IMR-90 (cell line): Measurements from ENCODE around the gene ZNF526. TPM values are rescaled to one million over a fixed set of nuclear protein-coding genes. Genes with fewer than 3 reads are reported as not detected.

ENCODE experiments used
- ATAC-seq: fragments of 200-7000 bp; cut with Tn5 transposase; 2 replicates; pipeline ENCODE4 v1.9.1; 2020; ENCODE audit warnings: low read depth, mild to moderate bottlenecking, moderate library complexity
- BruUV-seq: library from RNA; stranded (reverse); fragments of 400-500 nt; replicated peaks from 2 replicates; lab custom pipeline; 2021; lab: Mats Ljungman, UMichigan
- CTCF ChIA-PET: fragments of 300-600 bp; formaldehyde crosslinking; extraction: SDS; loops from one replicate; lab custom pipeline; 2021; ENCODE audit warnings: antibody characterized with exemption; lab: Yijun Ruan, JAX
- POLR2A ChIA-PET: fragments of 300-600 bp; sonication (Branson Sonifier 250); formaldehyde crosslinking; loops from one replicate; lab custom pipeline; 2022; ENCODE audit warnings: antibody characterized with exemption; ENCODE audit not compliant: unreplicated experiment; lab: Charles Lee
- DNase-seq: peaks from one replicate; pipeline ENCODE4 v3.0.0; 2013
- H2AFZ ChIP-seq: replicated peaks from 2 replicates; pipeline ENCODE3; 2013; ENCODE audit warnings: low read length, mild to moderate bottlenecking; ENCODE audit not compliant: poor library complexity
- H2AK5ac ChIP-seq: 2 replicates; pipeline ENCODE4 v1.6.1; 2013; ENCODE audit warnings: low read depth, low read length, inconsistent platforms
- H2AK9ac ChIP-seq: replicated peaks from 2 replicates; pipeline ENCODE3; 2013; ENCODE audit warnings: mild to moderate bottlenecking, low read depth, low read length, moderate library complexity; ENCODE audit not compliant: poor library complexity
- H2BK120ac ChIP-seq: 2 replicates; pipeline ENCODE4 v1.6.1; 2013; ENCODE audit warnings: low read depth, low read length, inconsistent platforms
- H2BK15ac ChIP-seq: 3 replicates; pipeline ENCODE4 v1.6.1; 2013; ENCODE audit warnings: low read depth, low read length, inconsistent platforms
- H2BK20ac ChIP-seq: 2 replicates; pipeline ENCODE4 v1.6.1; 2013; ENCODE audit warnings: low read depth, mild to moderate bottlenecking, inconsistent platforms, low read length, moderate library complexity
- H2BK5ac ChIP-seq: 2 replicates; pipeline ENCODE4 v1.6.1; 2013; ENCODE audit warnings: mild to moderate bottlenecking, low read depth, low read length, inconsistent platforms; ENCODE audit not compliant: poor library complexity, severe bottlenecking
- H3K14ac ChIP-seq: replicated peaks from 2 replicates; pipeline ENCODE4 v1.6.1; 2013; ENCODE audit warnings: low read depth, low read length, inconsistent platforms
- H3K18ac ChIP-seq: 2 replicates; pipeline ENCODE4 v1.6.1; 2013; ENCODE audit warnings: low read depth, low read length, control low read depth
- H3K23ac ChIP-seq: 2 replicates; pipeline ENCODE4 v1.6.1; 2013; ENCODE audit warnings: low read depth, low read length, inconsistent platforms
- H3K27ac ChIP-seq: 2 replicates; pipeline ENCODE4 v1.5.1; 2013; ENCODE audit warnings: mild to moderate bottlenecking, control low read depth, low read length; ENCODE audit not compliant: insufficient read depth
- H3K27me3 ChIP-seq: 2 replicates; pipeline ENCODE4 v1.6.1; 2013; ENCODE audit warnings: low read length; ENCODE audit not compliant: control insufficient read depth, insufficient read depth
- H3K36me3 ChIP-seq: 2 replicates; pipeline ENCODE4 v1.6.1; 2013; ENCODE audit warnings: low read length, mixed read lengths; ENCODE audit not compliant: control insufficient read depth, insufficient read depth
- H3K4ac ChIP-seq: 2 replicates; pipeline ENCODE4 v1.6.1; 2013; ENCODE audit warnings: low read depth, low read length, inconsistent platforms
- H3K4me1 ChIP-seq: 2 replicates; pipeline ENCODE4 v1.6.1; 2013; ENCODE audit warnings: low read length, mixed read lengths; ENCODE audit not compliant: control insufficient read depth, insufficient read depth
- H3K4me2 ChIP-seq: 2 replicates; pipeline ENCODE4 v1.6.1; 2013; ENCODE audit warnings: low read depth, mild to moderate bottlenecking, control low read depth, low read length, moderate library complexity
- H3K4me3 ChIP-seq: 2 replicates; pipeline ENCODE4 v1.5.1; 2013; ENCODE audit warnings: low read depth, mild to moderate bottlenecking, control low read depth, low read length, moderate library complexity; ENCODE audit not compliant: insufficient read depth
- H3K56ac ChIP-seq: 2 replicates; pipeline ENCODE4 v1.6.1; 2013; ENCODE audit warnings: low read length, inconsistent platforms; ENCODE audit not compliant: insufficient read depth; ENCODE audit errors: extremely low read depth
- H3K79me1 ChIP-seq, 2 experiments: 2 replicates each; pipeline ENCODE4 v1.6.1; 2013; ENCODE audit warnings: low read length in 2 of 2, inconsistent platforms in 1 of 2, low read depth in 1 of 2
- H3K9ac ChIP-seq: 2 replicates; pipeline ENCODE4 v1.6.1; 2013; ENCODE audit warnings: low read depth, low read length, control low read depth
- H3K9me1 ChIP-seq: 2 replicates; pipeline ENCODE4 v1.6.1; 2013; ENCODE audit warnings: low read length, inconsistent platforms; ENCODE audit not compliant: insufficient read depth
- H3K9me3 ChIP-seq: 2 replicates; pipeline ENCODE4 v1.6.1; 2013; ENCODE audit warnings: low read length; ENCODE audit not compliant: control insufficient read depth, insufficient read depth
- H4K20me1 ChIP-seq: 2 replicates; pipeline ENCODE4 v1.6.1; 2013; ENCODE audit warnings: low read length, inconsistent platforms; ENCODE audit not compliant: insufficient read depth
- H4K5ac ChIP-seq: 2 replicates; pipeline ENCODE4 v1.6.1; 2013; ENCODE audit warnings: mild to moderate bottlenecking, low read depth, low read length, control low read depth
- H4K8ac ChIP-seq, 2 experiments: 2 replicates each; pipeline ENCODE4 v1.6.1; 2013; ENCODE audit warnings: low read depth in 2 of 2, low read length in 2 of 2, control low read depth in 1 of 2, inconsistent platforms in 1 of 2
- H4K91ac ChIP-seq: 2 replicates; pipeline ENCODE4 v1.6.1; 2013; ENCODE audit warnings: low read depth, low read length, inconsistent platforms; ENCODE audit not compliant: insufficient read depth
- MAFK ChIP-seq: IDR thresholded peaks from 2 replicates; pipeline ENCODE4 v1.6.1; 2012; ENCODE audit warnings: low read depth, low read length, improper control_type of control experiment
- NFE2L2 ChIP-seq: fragments of 150-350 bp; IDR thresholded peaks from 2 replicates; pipeline ENCODE4 v1.6.1; 2016; ENCODE audit warnings: low read depth, mild to moderate bottlenecking, low read length
- WGBS, 2 experiments: methylation state at CpG; one replicate each; pipeline versions ENCODE4 v1.1.5 to v1.1.7; 2013; ENCODE audit warnings: missing lambda C conversion rate in 2 of 2; ENCODE audit not compliant: insufficient read length in 1 of 2; ENCODE audit errors: extremely low coverage in 2 of 2; 5-methylcytosine and 5-hydroxymethylcytosine counted together
- dilution Hi-C: fragments of 300-500 bp; cut with HindIII; formaldehyde crosslinking; loops from one replicate; pipeline ENCODE4 v1.14.3; 2018; ENCODE audit warnings: low sequenced_read_pairs; ENCODE audit not compliant: unreplicated experiment
- in situ Hi-C: fragments of 300-500 bp; cut with MboI; formaldehyde crosslinking; loops from 3 replicates; pipeline ENCODE4 v1.14.3; 2019; ENCODE audit warnings: low sequenced_read_pairs, inconsistent platforms, mixed read lengths
- intact Hi-C: fragments of 100-400 bp; cut with micrococcal nuclease; formaldehyde crosslinking; loops from 2 replicates; pipeline ENCODE4 v1.10.0; 2022
- polyA plus RNA-seq, 3 experiments: library from polyadenylated mRNA; depleted of rRNA; stranded (reverse); fragments of >200 nt; gene quantifications; 2 replicates each; pipeline ENCODE4 v1.2.3, GENCODE V29; 2012; ENCODE audit warnings: low replicate concordance in 1 of 3
- total RNA-seq: library from RNA; depleted of rRNA; stranded (reverse); fragments of >200 nt; gene quantifications from 2 replicates; pipeline ENCODE4 v1.2.3, GENCODE V29; 2012
- TF ChIP-seq, protein P1 (sequence below): fragments of 150-350 bp; IDR thresholded peaks from 2 replicates; pipeline ENCODE4 v1.6.1; 2016; ENCODE audit warnings: low read depth, mild to moderate bottlenecking, low read length, moderate library complexity, borderline replicate concordance

ZNF526 gene
- total and polyA plus RNA-seq, 2 of the 4 experiments (the other 2 are of a cell fraction) = 7.3 to 13.6 TPM

- Histone ChIP-seq H2BK20ac (no peak overlapping the region), H3K23ac (no peak overlapping the region), H2AK5ac (no peak overlapping the region), H3K4me2 (no peak overlapping the region), H3K4me1 (peaks cover 7% of the 10 kb centered on the region), H3K4ac (no peak overlapping the region), H4K20me1 (peaks cover 5% of the 10 kb centered on the region; the same call in 1 of the 2 replicates), H3K14ac (no peak overlapping the region), H4K91ac (no peak overlapping the region), H3K36me3 (peaks cover 20% of the 10 kb centered on the region), H3K9ac (no peak overlapping the region), H2AFZ (no peak overlapping the region), H2BK5ac (no peak overlapping the region), H4K8ac (no peak overlapping the region), H3K56ac (no peak overlapping the region), H4K5ac (no peak overlapping the region), H2BK120ac (no peak overlapping the region), H3K79me1 (peaks cover 32 to 80% of the 10 kb centered on the region in 2 experiments), H3K27ac (no peak overlapping the region), H2AK9ac (no peak overlapping the region), H2BK15ac (no peak overlapping the region; the same call in 2 of the 3 replicates), H3K9me3 (no peaks in the 10 kb centered on the region), H3K27me3 (no peaks in the 10 kb centered on the region), H3K18ac (no peak overlapping the region), H3K9me1 (peaks cover 7% of the 10 kb centered on the region; the same call in 1 of the 2 replicates), H3K4me3 (no peak overlapping the region)
- TF ChIP-seq MAFK (no peak), NFE2L2 (no peak)
- TF ChIP-seq, protein P1, sequence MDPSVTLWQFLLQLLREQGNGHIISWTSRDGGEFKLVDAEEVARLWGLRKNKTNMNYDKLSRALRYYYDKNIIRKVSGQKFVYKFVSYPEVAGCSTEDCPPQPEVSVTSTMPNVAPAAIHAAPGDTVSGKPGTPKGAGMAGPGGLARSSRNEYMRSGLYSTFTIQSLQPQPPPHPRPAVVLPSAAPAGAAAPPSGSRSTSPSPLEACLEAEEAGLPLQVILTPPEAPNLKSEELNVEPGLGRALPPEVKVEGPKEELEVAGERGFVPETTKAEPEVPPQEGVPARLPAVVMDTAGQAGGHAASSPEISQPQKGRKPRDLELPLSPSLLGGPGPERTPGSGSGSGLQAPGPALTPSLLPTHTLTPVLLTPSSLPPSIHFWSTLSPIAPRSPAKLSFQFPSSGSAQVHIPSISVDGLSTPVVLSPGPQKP = no peak
- ATAC-seq (no peak), DNase-seq (no peak)
- ChIA-PET CTCF (no interaction called here), POLR2A (no interaction called here)
- BruUV-seq = no TSS peak
- dilution Hi-C loops = no loop called here
- in situ Hi-C loops = no loop called here
- WGBS, 2 experiments = no CpG with 5 or more reads among the region's 1 CpG
- intact Hi-C loops = no loop called here
Observed at GRCh38 chr19:42212886-42213285, 7.2 kb upstream of the ZNF526 start.
